ENCODE data around the gene GNAQ.

Gene GNAQ

DNA sequence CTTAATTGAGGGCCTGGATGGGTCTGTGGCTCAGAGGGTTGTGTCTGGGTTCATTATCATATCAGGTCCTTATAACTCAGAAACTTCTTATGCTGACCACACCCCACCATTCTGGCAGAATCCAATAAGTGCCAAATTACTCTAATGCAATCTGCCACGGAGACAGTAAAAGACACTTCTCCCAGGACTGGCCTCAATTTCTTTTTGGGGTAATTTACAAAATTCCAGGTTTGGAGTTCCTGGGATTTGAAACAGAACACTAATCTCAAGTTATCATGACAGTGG, 187.8 kb downstream of the GNAQ start:
- DNase-seq (ENCODE audit: low read depth), result no peak

DNA sequence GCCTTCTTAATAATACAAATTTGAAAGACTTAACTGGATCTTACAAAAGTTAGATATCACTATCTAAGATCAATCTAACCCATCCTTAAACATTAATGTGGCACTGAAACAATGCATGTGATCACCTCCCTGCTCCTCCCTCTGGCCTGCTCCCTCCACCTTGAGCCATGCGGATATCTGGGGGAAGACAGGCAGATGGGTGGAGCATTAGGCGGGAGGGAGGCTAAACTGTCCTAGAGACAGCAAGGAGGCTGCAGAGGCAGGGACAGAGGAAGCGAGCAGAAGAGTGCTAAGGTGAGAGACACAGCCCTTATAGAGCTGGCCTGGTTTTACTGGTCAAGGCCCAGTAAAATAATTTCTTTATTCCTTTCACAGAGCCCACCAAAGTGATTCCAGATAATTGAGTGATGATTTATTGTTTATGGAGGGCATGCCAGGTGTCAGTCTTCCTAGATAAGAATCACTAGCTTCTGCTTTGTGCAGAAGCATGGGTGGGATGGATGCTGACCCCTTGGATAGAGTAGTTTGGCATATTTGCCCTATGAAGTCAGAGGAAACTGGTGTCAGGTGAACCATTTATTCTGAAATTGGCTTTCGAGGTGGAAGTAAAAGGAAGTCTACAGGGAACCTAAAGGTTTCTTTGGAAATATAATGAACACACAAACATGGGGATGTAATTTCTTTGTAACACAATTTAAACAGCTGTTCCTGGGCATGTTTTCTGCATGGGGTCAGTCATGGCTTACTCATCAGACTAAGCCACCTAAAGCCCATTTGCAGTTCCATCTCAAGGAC, 188.3 kb downstream of the GNAQ start:
- no peak for DNase-seq (ENCODE audit: low read depth)

- no peak for DNase-seq (ENCODE audit: low read depth)
Measured at GRCh38 chr9:77841739-77842386, 189.7 kb downstream of the GNAQ start.

DNA sequence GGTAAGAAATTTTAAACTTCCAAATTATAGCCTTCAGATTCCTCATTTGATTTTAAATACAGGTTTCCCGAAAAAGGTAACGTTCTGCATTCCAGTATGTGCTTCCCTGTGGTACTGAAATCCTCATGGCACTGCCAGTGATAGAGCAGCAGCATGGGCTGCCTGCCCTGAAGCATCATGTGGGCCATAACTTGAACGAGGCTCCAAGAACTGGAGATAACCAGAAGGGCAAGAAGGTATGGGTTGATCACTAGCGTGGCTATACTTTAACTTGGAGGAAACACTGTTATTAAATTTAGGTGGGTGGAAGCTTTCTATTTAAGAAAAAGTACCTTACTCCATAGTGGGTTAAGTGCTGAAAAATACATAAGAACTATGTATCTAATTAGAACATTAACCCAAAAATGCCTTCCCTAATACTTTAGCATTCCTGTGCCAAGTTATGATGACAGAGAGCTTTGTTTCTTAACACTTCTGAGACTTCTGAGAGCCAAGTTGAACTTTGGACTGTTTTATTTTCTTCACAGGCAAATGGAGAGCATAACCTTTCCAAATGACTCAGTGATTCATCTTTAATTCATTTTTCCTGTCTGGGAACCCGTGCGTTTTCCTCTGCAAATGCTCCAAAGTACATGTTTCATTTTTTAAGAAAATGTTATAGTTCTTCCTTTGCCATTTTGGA, 192.0 kb downstream of the GNAQ start:
- DNase-seq (ENCODE audit: low read depth), result peak; percentile 84

DNA sequence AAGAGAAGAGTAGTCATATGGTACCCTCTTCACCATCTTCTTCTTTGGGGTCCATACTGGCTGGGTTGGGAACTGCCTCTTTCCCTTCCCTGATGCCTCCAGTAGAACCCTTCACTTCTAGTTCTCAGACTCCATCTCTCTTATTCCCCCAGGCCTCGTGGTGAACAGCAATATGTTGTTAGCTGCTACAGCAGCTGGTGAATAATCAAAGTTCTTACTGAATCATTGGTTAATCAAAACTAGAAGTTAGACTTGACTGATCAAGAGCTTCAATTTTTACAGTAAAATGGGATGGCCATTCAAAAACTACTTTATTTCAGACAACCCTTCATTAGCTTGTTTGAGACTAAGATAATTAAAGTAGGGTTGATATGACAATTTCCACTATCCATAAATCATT, 192.6 kb downstream of the GNAQ start:
- DNase-seq (ENCODE audit: low read depth), result no peak

DNA sequence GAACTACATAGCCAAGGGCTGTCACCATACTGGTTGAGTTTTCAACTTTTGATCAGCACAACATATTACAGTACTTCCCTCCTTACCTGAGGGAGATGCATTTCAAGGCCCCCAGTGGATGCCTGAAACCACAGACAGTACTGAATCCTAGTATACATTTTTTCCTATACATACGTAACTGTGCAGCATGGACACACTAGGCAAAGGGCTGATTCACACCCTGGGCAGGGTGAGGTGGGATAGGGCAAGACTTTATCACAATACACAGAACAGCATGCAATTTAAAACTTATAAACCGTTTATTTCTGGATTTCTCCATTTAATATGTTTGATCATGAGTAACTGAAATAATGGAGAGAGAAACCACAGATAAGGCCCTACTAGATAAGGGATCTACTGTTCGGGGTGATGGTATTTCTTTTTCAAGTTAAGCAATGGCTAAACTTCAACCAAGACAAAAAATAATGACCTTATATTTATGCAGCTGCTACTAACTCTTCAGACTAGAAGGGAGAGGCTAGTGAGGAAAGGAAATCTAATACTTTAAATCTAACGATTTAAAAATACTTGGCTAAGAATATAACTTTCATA, 196.6 kb downstream of the GNAQ start:
- no peak for DNase-seq (ENCODE audit: low read depth)

DNA sequence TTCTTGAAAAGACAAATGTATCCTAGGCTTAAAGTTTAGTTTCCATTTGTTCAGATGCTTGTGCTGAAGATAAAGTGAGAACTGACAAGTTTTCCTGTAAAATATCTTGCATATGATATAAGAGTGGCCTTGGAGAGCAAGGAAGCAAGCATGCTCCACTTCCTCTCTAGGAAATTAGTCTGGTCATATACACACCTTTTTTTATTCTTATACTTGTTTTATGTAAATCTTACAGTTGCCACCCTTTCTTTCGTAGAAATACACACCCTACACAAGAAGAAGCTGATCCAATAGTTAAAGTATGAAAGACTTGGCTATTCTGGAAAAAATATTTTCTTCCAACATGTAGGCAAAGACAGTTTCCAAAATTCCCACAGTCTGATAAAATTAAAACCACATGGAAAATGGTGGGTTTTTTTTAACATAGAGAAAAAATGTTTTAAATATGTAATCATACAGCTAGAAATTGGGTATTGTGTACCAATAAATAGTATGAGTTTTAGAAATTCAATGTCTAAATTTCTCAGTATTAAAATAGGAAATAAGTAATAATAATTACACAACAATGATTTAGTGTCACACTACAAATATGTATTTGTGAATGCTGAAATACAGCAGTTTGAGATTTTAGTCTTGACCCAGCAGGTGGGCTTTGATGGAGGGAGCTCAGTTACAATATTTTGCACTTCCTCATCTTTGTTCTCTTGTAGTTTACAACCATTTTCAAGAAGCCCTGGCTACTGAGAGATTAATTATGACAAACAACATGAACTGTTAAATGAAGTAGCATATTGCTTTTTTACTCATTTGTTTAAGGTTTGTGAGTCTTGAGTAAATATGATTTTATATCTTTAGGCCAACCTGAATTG, 197.8 kb downstream of the GNAQ start:
- peak; percentile 45 for DNase-seq (ENCODE audit: low read depth)

DNA sequence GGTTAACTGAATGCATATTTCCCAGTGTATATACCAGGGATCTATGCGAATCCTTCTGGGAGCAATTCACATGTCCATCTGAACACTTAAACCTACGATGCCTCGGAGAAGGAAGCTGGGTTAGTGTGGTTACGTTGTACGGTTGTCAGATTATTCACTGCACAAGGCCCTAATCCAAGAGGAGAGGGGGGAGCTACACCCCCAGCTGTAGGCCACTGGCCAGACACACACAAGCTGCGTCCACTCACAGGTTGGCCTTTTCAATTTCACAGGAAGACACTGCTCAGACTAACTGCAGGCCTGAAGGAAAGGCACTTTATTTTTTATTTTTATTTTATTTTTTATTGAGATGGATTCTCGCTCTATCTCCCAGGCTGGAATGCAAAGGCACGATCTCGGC, 199.0 kb downstream of the GNAQ start:
- DNase-seq (ENCODE audit: low read depth), result no peak

GRCh38 chr9:77831781-77832180, 199.8 kb downstream of the GNAQ start:
- no peak for DNase-seq (ENCODE audit: low read depth)

- DNase-seq (ENCODE audit: low read depth), result peak; percentile 67
Measured at GRCh38 chr9:77830618-77831285, 200.9 kb downstream of the GNAQ start.

DNA sequence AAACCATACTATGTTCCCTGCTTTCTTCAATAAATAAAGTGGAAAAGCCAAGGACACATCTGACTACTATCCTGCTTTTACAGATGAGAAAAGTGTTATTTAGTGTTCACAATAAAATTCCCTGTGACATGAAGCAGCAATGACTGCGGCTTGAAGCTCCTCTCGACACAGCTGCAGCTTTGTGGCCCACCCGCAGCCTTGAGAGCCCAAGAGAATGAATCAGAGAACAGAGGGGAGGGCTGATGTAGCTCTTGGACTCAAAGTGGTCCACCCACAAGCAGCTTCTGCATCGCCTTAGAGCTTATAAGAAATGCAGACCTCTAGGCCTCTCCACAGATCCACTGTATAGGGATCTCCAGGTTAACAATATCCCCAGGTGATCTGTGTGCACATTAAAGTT, 202.2 kb downstream of the GNAQ start:
- DNase-seq (ENCODE audit: low read depth), result peak; percentile 33

GRCh38 chr9:77827104-77827784, 204.4 kb downstream of the GNAQ start:
- peak; percentile 35 for DNase-seq (ENCODE audit: low read depth)

- no peak for DNase-seq (ENCODE audit: low read depth)
Measured at GRCh38 chr9:77826621-77827020, 205.0 kb downstream of the GNAQ start.

GRCh38 chr9:77826116-77826515, 205.5 kb downstream of the GNAQ start:
- no peak for DNase-seq (ENCODE audit: low read depth)

DNA sequence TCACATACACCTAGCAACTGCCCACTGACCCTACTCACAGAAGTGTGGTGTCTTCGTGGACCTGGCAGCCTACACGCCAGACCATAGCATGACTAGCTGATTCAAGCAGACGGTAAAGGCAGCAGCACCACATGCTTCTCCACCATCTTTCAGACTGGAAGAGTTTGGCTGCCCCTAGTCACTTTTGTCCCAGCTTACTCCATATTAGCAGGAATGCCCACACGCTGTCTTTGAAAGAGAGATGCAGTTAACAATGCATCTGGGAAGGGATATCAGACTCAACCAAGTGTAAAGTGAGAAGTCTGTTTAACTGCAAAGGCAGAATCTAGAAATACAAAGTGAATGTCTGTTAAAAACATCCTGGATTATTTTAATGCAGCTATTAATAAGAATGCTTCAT, 206.2 kb downstream of the GNAQ start:
- DNase-seq (ENCODE audit: low read depth), result no peak

DNA sequence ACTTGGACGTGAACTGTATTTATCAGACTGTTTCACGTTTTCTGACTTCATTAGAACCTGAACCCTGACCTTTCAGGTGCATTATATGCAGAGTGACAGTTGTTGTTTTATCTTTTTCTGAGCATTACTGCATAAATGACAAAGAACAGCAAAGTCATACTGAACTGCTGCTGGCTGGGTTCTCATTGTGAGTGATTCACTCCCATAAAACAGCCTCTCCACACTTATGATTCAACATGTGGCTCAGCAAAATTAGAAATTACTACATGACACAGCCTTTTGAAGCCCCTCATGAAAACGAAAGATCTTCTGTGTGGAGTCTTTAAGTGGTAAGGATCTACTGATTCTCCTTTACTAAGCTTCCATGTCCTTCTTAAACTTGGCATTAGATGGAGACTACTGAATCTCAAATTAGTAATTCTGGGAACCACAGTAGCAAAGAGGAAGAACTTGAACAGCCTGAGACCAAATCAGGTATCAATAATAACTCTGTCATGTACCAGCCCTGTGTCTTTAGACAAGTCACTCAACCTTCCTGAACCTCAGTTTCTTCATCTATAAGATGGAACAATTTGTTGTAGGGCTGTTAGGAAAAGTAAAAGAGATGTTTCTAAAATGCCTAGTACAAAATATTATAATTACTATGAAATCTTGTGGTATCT, 211.2 kb downstream of the GNAQ start:
- DNase-seq (ENCODE audit: low read depth), result peak; percentile 87

DNA sequence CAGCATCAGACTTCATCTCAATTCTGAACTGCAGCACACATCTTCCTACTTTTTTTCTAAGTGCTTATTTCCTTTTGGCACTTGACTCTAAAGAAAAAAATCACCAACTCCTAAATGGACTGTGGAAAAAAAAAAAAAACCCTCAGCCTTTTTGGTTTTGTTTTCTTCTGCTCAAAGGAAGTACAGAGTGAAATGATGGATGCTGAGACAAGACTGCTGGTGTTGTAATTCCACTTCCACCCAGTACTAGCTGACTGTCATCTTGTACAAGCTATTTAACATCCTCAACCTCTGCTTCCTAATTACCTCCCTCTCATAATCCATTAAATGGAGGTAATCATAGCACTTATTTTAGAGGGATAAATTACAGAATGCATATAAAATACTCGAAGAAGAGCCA, 212.0 kb downstream of the GNAQ start:
- peak; percentile 52 for DNase-seq (ENCODE audit: low read depth)

DNA sequence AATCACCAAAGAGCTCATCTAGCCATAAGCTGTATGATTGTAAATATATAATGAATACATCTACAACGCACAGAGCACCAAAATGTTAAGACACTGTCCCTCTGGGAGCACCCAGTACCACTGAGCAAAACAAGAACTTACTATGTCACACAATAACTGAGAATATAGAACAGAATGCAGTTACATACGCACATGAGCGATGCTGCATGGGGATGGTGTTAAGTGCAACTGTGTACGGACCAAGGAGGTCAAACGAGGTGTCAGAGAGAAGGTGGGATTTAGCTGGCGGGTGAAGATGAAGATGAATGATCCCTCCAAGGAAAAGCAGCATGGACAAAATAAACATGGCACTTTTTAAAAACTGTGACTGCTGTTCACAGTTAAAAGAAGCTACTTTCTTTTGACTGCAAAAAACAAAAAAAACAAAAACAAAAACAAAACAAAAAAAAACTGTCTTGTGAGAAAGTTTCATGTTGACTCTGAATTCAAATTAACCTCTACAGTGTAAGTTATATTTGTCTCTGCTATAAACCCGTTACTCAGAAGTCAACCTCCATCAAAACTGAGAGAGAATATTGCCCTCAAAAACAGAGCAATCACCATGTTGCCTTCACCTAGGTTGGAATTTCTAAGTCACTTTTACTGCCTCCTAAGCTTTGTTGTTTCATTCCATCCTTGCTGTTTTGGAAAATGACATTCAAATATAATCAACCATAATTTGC, 213.9 kb downstream of the GNAQ start:
- DNase-seq (ENCODE audit: low read depth), result no peak

DNA sequence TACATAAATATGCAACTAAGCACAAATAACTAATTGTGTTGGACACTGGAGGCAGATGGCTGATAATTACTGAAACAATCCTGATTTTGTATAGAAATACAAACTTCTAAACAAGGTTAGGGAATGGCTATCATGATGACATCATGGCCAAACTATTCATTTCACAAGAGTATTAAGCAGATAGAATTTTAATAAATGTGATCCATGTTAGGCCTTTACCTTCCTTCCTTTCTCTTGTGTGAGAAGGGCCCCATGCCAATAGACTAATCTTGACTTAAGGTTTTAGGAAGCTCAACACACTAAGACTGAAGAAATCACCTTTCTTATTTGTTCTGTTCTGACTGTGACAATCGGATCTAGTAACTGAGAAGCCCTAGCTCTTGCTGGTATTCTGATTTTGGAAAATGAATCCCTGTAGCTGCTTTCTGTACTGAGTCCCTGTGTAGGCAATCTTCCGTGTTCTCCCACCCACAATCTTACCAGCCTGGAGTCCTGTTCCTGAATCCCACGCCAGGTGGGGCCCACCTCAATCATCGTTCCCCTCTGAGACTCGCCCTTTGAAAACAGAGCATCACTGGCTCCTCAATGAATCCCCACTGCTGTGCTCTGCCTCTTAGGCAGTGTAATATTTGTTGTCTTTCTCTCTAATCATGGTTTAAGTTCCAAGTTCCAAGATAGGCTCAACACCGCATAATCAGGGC, 214.8 kb downstream of the GNAQ start:
- peak; percentile 35 for DNase-seq (ENCODE audit: low read depth)
